GM12878 (cell line): ENCODE results near the gene ABCA7. TPM values are rescaled to one million over a fixed set of nuclear protein-coding genes. Genes with fewer than 3 reads are reported as not detected.

ENCODE experiments used
- CREB1 ChIP-seq: IDR thresholded peaks from 2 replicates; pipeline ENCODE4 v1.6.1; 2012; ENCODE audit warnings: low read depth, mild to moderate bottlenecking, inconsistent platforms
- EGR1 ChIP-seq, 2 experiments: IDR thresholded peaks; 1 replicate in 1 of 2; 2 replicates in 1 of 2; pipeline ENCODE4 v1.6.1; 2011 to 2012; ENCODE audit warnings: low read depth in 2 of 2, low read length in 2 of 2, borderline replicate concordance in 1 of 2, mild to moderate bottlenecking in 1 of 2, moderate library complexity in 1 of 2
- EZH2 ChIP-seq: IDR thresholded peaks from 2 replicates; pipeline ENCODE4 v1.6.1; 2012; ENCODE audit warnings: low read depth, mild to moderate bottlenecking, control low read depth, inconsistent platforms, low read length, borderline replicate concordance; ENCODE audit not compliant: control insufficient read depth
- FOS ChIP-seq: IDR thresholded peaks from 3 replicates; pipeline ENCODE4 v1.6.1; 2011; ENCODE audit warnings: borderline replicate concordance; ENCODE audit not compliant: insufficient read length; ENCODE audit errors: extremely low read depth
- GATAD2B ChIP-seq: fragments of 450-650 bp; conservative IDR thresholded peaks from 2 replicates; pipeline ENCODE4 v1.6.1; 2017; ENCODE audit warnings: low read depth, mild to moderate bottlenecking, moderate library complexity
- IKZF1 ChIP-seq: fragments of 450-650 bp; conservative IDR thresholded peaks from 2 replicates; pipeline ENCODE4 v1.6.1; 2017; ENCODE audit warnings: antibody characterized with exemption, mild to moderate bottlenecking
- IRF4 ChIP-seq: IDR thresholded peaks from 2 replicates; pipeline ENCODE4 v1.6.1; 2011; ENCODE audit warnings: low read depth, low read length
- LARP7 ChIP-seq: fragments of 450-650 bp; IDR thresholded peaks from 2 replicates; pipeline ENCODE4 v1.6.1; 2017; ENCODE audit warnings: mild to moderate bottlenecking
- MTA2 ChIP-seq: fragments of 450-650 bp; IDR thresholded peaks from 2 replicates; pipeline ENCODE4 v1.6.1; 2016; ENCODE audit warnings: low read depth, mild to moderate bottlenecking, moderate library complexity
- NR2C1 ChIP-seq: fragments of 450-650 bp; IDR thresholded peaks from 2 replicates; pipeline ENCODE4 v1.6.1; 2017; ENCODE audit warnings: antibody characterized with exemption, mild to moderate bottlenecking, moderate library complexity
- PAX5 ChIP-seq: IDR thresholded peaks from 2 replicates; pipeline ENCODE4 v1.6.1; 2011; ENCODE audit warnings: low read depth, low read length, borderline replicate concordance
- PKNOX1 ChIP-seq: fragments of 450-650 bp; IDR thresholded peaks from 2 replicates; pipeline ENCODE4 v1.6.1; 2016; ENCODE audit warnings: mild to moderate bottlenecking
- RFX5 ChIP-seq: IDR thresholded peaks from 2 replicates; pipeline ENCODE4 v1.6.1; 2011; ENCODE audit warnings: low read depth, low read length, improper control_type of control experiment
- SMAD5 ChIP-seq: IDR thresholded peaks from 2 replicates; pipeline ENCODE4 v1.6.1; 2016; ENCODE audit warnings: antibody characterized with exemption, low read depth
- TCF3 ChIP-seq: IDR thresholded peaks from 2 replicates; pipeline ENCODE4 v1.6.1; 2012; ENCODE audit warnings: low read depth, mild to moderate bottlenecking, low read length, borderline replicate concordance; ENCODE audit not compliant: insufficient read depth
- TCF7 ChIP-seq: IDR thresholded peaks from 2 replicates; pipeline ENCODE4 v1.6.1; 2014; ENCODE audit warnings: antibody characterized with exemption, borderline replicate concordance
- ZBTB33 ChIP-seq: fragments of 450-650 bp; IDR thresholded peaks from 2 replicates; pipeline ENCODE4 v1.6.1; 2017; ENCODE audit warnings: mild to moderate bottlenecking
- polyA plus RNA-seq, 11 experiments: library from polyadenylated mRNA; depleted of rRNA in 4 of 11; unstranded in 6 of 11; stranded (reverse) in 5 of 11; fragments of >200 nt; fragmentation: Nextera tagmentation in 4 of 11; fragmentation: Illumina TruSeq in 1 of 11; extraction: Ambion mirVana in 4 of 11; extraction: Trizol in 1 of 11; gene quantifications; 1 replicate in 1 of 11; 2 replicates in 10 of 11; pipeline versions ENCODE4 v1.2.1 to v1.2.3, GENCODE V29; 2011 to 2016; ENCODE audit warnings: inconsistent platforms in 2 of 11, missing spikeins in 2 of 11, low read depth in 1 of 11
- total RNA-seq, 4 experiments: library from RNA; depleted of rRNA in 3 of 4; stranded (reverse); fragments of >200 nt in 3 of 4; fragmentation: Illumina TruSeq in 1 of 4; extraction: Trizol in 1 of 4; gene quantifications; 2 replicates each; pipeline versions ENCODE4 v1.2.1 to v1.2.3, GENCODE V29; 2013 to 2021
- TF ChIP-seq, protein P1 (sequence below): IDR thresholded peaks from 2 replicates; pipeline ENCODE4 v1.6.1; 2012; ENCODE audit warnings: low read depth, low read length, improper control_type of control experiment

The ABCA7 gene
- total and polyA plus RNA-seq, 10 of the 15 experiments (the other 5 are each of a cell fraction or from before 2014, with no cell fraction given): 1.0 to 49.5 (median 14.8) TPM

- no peak for TF ChIP-seq TCF3
- TF ChIP-seq GATAD2B: no peak
- TF ChIP-seq IRF4: no peak
- TF ChIP-seq MTA2: no peak
- TF ChIP-seq FOS: no peak
- TF ChIP-seq EZH2: no peak
- peak in 1 of 2 experiments; percentile 47; a peak in 1 of 3 replicates for TF ChIP-seq EGR1 (IDR thresholded peaks at IDR 0.05; ENCODE audit: borderline replicate concordance in 1 of 2, low read depth in 2 of 2, low read length in 2 of 2)
- peak; percentile 94 for TF ChIP-seq IKZF1
- TF ChIP-seq PKNOX1: peak; percentile 85
- TF ChIP-seq LARP7: peak; percentile 73; the same call in 1 of the 2 replicates
- peak; percentile 63; the same call in 1 of the 2 replicates for TF ChIP-seq ZBTB33
- peak; percentile 55; the same call in 1 of the 2 replicates for TF ChIP-seq SMAD5
- TF ChIP-seq RFX5: 0 out of 2 replicates have a peak, but pooled peaks have one; percentile 10
- TF ChIP-seq NR2C1: no peak
- TF ChIP-seq PAX5: peak; percentile 44; the same call in 1 of the 2 replicates
- peak; percentile 76 for TF ChIP-seq CREB1
- TF ChIP-seq TCF7: no peak
- TF ChIP-seq, protein P1, sequence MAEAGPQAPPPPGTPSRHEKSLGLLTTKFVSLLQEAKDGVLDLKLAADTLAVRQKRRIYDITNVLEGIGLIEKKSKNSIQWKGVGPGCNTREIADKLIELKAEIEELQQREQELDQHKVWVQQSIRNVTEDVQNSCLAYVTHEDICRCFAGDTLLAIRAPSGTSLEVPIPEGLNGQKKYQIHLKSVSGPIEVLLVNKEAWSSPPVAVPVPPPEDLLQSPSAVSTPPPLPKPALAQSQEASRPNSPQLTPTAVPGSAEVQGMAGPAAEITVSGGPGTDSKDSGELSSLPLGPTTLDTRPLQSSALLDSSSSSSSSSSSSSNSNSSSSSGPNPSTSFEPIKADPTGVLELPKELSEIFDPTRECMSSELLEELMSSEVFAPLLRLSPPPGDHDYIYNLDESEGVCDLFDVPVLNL: peak; percentile 27; the same call in 1 of the 2 replicates
- TF ChIP-seq, all 136 proteins: peak for 41
Observed at GRCh38 chr19:1094978-1095701, 55.2 kb downstream of the ABCA7 start, which contains the start of gene POLR2E (continued).
